Activated CD8-positive, alpha-beta memory T cell treated with anti-CD3 and anti-CD28 coated beads, Interleukin-2, amount 50 U/mL, for 4 hours (primary cell): Measurements from ENCODE around the gene GP9.
A peak's percentile ranks its signal among the peaks of the same experiment; 100 is the strongest.

Experiments used
- DNase-seq: peaks from one replicate; pipeline ENCODE4 v3.0.0-alpha.2; 2020

Gene GP9

DNA sequence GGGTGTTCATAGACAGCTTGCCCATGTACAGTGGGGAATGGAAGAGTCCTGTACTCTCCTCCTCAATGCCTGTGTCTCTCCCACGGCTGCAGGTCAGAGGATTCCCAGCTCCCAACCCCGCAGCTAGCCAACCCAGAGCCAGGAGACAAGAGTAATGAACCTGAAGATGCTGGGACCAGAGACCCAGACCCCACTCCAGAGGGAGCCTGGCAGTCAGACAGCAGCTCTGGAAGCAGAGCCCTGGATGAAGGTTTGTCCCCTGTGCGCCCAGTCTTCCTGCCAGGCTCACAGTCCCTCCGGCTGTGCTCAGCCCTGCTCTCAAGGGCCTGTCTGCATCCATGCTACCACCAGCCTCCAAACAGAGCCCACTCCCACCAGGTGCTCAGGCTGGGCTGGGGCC lies 30.0 kb upstream of the GP9 start:
- no peak for DNase-seq

DNA sequence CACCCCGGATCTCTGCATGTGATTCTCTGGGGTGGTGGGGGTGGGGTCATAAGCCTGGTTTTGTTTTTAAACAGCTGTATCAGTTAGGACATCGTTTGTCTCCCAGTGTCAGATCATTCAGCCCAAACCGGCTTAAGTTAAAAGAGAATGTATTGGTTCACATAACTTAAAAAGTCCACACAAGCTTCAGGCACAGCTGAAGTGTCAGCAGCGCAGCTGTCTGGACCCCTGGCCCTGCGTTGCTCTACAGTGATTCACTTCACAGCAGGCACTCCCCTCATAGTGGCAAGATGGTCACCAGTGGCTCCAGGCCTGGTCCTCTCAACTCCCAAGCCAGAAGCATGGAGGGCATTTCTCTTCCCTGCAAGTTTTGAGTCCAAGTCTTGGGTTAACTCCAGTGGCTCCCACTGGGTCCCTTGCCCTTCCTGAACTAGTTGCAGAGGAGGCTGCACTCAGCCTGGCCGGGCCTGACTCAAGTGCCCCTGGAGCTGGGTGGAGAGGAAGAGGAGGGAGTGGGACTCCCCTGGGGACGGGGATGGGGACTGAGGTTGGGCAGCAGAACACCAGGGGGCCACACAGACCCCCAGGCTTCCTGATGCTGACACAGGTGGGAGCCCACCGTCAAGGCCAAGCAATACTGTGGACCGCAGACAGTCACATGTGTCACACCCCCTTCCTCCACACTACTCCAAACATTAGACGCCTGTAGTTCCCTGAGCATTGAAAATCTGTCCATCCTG lies 28.9 kb upstream of the GP9 start:
- DNase-seq = no peak

- no peak for DNase-seq
Observed at GRCh38 chr3:129032716-129033115, 27.9 kb upstream of the GP9 start.

GRCh38 chr3:129033151-129033550 lies 27.4 kb upstream of the GP9 start:
- no peak for DNase-seq

GRCh38 chr3:129033633-129034321 lies 26.8 kb upstream of the GP9 start:
- no peak for DNase-seq

DNA sequence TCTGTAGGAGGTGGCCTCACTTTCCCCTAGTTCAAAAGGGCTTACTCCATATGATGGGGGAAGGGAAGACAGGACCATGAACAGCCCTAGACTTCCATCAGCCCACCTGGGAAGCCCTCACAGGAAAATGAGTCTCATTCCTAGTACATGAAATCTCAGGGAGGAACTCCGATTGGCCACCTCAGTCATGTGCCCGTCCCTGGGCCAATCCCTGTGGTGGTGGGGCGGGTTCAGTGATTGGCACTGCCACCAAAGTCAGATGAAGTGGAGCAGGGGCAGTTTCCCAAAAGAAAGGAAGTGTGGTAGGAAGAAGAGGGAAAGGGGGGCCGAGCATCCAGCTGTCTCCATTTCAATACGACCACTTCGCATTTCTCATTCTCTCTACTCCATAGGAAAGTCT lies 25.9 kb upstream of the GP9 start:
- DNase-seq = no peak

DNA sequence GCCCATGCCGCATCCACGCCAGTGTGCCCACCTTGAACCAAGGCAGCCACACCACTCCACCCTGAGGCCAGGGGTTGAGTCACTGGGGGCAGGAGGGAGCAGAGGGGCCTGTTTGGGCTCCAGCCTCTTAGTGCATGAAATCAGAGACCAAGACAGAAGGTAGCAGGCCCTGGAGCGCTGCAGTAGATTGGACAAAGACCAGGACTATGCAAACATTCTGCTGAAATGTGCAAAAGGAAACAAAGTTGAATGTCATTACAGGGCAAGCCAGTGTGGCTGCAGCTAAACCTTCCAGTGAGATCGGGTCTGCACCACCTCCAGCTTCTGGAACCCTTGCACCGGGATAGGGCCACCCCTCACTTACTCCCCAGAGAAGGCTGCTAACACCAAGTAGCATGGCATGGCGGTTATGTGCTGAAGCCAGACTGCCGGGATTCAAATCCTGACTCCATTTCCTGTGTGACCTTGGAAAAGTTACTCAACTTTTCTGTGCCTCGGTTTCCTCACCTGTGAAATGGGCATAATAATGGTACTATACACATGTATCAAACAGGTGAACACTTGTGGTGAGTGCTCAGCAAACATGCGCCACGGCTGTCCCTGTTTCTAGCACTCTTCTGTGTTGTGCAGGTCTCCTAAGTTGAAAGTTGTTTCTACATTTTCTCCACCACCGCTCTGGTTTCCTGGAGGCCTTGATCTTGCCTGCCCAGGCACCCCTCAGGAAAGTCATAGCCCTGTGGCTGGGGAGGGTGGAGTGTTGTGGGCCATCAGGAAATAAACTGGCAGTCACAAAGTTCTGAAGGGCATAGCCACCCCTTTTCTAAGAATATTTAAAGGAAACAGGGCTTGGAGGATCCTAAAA lies 25.0 kb upstream of the GP9 start:
- DNase-seq = no peak

GRCh38 chr3:129036222-129037092 lies 24.1 kb upstream of the GP9 start:
- no peak for DNase-seq

- DNase-seq = no peak
Observed at GRCh38 chr3:129037093-129037419, 23.5 kb upstream of the GP9 start.

GRCh38 chr3:129038121-129038855 lies 22.3 kb upstream of the GP9 start:
- DNase-seq = no peak

GRCh38 chr3:129039271-129040038 lies 21.1 kb upstream of the GP9 start:
- no peak for DNase-seq

GRCh38 chr3:129040039-129040336 lies 20.6 kb upstream of the GP9 start:
- DNase-seq = no peak

GRCh38 chr3:129040579-129041300 lies 19.8 kb upstream of the GP9 start:
- no peak for DNase-seq

DNA sequence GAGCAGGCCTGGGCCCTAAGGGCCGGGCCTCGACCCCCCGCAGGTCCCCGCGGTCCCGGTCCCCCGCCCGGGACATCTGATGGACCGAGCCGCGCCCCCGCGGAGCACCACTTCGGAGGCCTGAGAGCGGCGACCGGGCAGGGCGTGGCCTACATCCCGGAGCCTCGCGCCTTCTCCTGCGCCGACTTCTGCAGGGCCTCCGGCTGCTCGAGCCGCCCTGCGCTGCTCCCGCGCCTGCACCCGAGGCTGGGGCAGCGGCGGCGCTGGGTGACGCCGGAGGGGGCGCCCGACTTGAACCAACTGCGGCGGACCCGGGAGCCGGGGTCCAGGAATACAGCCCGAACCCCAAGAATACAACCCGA lies 14.9 kb upstream of the GP9 start:
- peak; percentile 46 for DNase-seq

DNA sequence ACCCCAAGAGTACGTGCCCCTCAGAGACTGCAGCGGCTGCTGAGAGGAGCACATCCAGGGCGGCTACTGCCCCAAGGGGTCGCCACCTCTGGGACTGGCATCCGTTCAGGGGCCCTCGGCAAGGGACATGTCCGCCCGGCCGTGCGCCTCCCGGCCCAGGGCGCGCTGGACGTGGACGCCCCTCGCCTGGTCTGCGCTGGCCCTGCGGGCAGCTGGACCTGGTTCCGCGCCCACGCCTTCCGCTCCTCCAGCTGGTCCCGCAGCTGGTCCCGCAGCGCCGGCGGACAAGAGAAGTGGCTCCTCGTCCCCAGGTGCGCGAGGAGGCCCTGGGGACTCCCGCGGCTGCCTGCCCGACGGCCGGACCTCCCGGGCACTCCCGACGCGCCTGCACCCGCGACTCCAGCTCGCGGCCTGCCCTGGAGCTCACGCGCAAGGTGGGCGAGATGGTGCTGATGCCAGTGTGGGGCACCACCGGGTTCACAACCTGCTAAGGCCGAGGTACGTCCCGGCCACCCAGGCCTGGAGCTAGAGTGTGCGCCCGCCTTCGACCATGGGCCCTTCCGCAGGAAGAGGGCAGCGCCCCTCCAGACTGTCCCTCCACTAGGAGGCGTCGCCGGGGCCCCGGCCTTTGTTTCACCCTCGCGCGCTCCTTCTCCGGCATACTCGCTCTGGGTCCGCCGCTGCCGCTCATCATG lies 14.4 kb upstream of the GP9 start:
- peak; percentile 45 for DNase-seq

DNA sequence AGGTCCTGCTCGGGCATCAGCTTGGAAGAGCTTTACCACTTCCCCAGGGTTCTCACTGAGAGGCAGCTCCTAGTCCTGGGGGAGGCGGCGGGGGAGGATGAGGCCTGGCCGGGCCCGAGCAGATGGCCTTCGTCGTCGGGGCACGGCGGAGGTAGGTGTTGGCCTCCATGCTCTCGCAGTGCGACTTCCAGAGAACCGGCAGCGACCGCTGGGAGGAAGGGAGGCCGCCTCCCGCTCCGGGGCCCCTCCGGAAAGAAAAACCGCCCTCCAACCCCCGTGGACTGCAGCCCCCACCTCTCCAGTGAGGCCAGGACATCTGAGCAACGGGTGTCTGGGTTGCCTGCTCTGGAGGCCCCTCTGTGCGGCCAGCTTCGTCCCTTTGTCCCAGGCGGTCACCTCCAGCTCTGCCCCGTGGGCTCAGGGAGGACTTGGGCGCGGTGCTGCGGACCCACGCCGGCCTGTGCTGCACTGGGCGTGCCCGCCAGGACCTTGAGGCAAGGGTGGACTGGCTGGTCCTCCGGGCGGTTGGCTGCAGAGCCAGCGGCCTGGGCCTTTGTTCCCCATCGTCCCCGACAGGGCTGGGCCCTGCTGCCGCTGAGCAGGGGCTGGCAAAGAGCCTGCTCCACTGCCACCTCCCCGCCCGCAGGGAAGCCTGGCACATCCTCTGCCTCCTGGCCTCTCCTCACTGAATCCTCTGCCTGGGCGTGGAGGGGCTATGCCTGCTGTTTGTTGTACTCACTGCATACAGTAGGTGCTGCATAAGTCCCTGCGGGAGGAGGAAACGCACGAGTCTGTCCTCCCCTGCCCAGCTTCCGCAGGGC lies 13.6 kb upstream of the GP9 start:
- DNase-seq = no peak

DNA sequence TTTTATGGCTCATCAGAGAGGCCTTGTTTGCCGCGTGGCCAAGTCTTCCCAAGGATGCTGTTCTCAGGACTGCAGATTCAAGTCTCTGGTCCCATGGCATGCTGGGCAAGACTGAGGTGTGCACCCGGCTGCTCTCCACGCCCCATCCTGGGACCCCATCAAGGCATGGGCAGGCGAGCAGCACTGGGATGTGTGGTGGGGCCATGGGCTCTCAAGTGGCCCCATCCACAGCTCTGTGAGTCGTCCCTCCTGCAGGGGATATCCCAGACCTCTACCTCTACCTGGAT lies 13.1 kb upstream of the GP9 start:
- no peak for DNase-seq

DNA sequence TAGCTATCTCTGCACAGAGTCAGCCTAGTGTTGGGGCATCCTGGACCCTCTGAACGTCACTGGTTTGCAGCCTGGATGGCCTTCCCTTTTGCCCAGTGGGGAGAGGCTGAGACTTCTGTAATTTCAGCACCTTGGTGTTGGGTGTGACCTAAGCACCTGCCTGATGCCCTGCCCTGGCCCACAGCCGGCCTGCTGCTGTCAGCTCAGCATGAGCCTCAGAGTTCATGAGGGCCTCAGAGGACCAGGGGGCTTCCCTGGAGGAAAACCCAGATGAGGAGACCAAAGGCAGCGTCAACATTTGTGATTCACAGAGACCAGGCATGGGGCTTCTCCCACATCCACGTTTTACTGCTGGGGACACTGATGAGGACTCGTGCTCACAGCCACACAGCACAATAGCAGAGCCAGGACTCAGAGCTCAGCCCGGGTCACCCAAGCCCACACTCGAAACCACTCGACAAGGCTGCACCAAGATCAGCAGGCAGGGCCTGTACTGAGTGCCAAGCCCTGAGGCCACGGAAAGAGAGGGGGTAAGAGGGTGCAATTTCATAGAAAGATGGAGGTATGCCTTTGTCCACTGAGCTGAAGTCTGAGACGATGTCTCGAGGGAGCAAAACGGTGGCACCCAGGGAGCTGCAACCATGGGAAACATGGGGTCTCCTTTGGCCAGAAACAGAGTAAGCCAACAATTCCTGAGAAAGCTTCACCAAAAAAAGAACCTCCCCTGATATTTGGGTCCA lies 9.9 kb upstream of the GP9 start:
- no peak for DNase-seq

DNA sequence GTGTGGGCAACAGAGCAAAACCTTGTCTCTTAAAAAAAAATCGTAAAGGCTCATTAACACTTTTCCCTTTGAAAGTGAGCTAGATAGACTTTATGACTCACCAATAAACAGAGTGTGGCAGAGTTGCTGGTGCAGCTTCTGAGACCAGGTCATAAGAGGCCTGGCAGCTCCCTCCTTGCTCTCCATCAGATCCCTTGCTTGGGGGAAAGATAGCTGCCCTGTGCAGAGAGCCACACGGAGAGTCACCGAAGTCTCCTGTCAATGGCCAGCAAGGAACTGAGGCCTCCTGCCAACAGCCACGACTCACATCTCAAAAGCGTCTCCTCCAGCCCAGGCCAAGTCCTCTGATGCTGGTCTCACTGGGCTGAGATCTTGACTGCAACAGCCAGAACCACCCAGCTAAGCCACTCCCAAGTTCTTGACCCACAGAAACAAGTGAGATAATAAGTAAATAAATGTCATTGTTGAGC lies 8.7 kb upstream of the GP9 start:
- DNase-seq = no peak
